Medulla oblongata (tissue), 1 donor: ENCODE results near the gene AJAP1.
A peak's percentile ranks its signal among the peaks of the same experiment; 100 is the strongest.

Experiments used
- DNase-seq: peaks from one replicate; pipeline ENCODE4 v3.0.0-alpha.2; 2015; ENCODE audit errors: extremely low spot score

Gene AJAP1

GRCh38 chr1:4771721-4772120 is 117.3 kb downstream of the AJAP1 start:
- DNase-seq = no peak

DNA sequence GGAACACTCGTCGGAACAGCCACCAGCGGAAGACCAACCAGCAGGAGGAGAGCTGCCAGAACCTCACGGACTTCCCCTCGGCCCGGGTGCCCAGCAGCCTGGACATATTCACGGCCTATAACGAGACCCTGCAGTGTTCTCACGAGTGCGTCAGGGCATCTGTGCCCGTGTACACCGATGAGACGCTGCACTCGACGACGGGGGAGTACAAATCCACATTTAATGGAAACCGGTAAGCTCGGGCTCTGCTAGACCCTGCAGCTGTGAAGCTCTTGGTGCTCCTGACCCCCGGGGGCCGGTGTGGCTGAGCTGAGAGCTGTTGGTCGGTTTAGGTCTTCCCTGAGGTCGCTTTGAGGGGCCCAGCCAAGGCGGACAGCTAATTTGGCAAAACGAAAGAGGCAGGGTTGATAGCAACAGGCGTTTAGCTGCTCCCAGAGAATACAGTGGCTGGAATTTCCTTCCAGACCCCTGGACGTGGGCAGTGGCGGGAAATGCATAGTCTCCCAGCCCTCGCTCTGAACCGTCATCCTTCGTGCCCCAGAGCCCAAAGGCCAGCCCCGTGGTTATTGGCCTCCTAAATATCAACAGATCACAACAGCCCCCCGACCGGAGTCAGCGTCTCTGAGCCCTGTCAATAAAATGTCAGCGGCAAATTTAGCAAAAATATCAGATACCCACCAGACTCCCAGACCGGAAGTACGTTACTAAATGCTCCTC is 118.0 kb downstream of the AJAP1 start:
- no peak for DNase-seq

- DNase-seq = no peak
Observed at GRCh38 chr1:4773226-4773625, 118.8 kb downstream of the AJAP1 start.

DNA sequence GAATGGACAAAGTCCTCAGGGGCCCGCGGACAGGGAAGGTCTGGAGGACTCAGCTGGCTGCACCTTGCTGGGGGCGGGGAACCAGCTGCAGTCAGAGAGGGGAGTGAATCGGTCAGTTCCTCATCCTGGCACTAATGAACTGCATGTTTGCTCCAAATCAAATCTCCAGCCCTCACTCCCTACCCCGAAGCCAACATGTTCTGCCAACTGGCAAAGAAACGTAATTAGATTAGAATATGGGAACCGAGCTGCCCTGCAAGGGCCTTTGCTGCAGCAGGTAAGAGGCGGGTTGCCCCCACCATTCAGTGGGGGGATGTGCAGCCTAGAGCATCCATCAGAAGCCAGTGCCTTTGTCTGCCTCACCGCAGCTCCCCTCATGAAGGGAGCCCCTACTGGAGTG is 121.1 kb downstream of the AJAP1 start:
- no peak for DNase-seq

DNA sequence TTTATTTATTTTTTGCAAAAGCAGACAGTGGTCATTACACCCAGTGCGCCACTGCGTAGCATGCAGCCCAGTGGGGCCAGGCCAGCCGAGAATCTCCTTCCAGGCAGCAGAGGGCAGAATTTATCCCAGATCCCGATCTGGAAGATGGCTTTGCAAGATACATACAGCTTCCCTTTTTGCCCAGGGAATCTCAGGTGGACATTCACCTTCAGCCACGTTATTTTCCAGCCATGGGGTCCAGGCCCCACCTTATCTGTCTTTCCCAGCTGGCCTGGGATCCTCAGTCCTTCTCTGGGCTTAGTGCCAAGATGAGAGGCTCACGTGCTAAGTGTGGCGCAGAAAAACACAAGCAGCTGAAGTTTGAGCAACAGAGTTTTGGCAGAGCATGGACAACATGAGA is 123.6 kb downstream of the AJAP1 start:
- DNase-seq = peak; percentile 57

DNA sequence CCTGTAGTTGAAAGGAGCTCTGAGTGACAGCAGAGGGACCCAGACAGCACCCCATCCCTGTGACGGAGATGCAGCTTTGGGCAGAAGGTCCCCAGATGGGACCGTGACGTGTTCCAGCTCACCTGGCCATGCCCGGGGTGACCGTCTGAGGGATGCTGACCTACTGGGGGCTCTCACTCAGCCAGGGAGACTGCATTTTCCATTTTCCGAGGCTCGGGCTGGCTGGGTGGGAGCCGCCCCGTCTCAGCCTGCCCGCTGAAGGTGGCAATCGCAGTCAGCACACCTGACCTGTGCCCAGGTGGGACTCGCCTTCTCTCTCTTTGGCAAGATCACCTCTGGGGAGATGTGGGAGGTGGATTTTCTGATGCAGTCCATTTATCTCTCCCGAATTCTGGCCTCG is 127.2 kb downstream of the AJAP1 start:
- DNase-seq = no peak

DNA sequence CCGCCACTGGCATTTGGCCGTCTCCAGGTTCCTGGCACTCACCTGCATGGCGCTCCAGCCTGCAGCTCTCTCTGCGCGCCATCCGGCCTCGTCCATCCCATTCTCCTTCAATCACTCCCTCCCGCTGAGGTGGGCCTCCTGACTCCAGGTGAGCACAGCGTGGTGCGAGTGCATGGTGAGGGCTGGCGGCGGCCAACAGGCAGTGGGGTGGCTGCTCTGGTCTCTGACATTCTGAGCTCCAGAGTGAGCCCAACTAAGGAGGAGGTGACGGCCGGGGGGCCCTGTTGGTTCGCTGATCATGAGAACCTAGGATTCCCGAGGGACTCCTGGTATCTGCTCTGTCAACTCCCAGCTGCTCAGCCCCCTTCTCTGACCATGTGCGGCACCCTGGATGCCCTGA is 130.4 kb downstream of the AJAP1 start:
- no peak for DNase-seq

DNA sequence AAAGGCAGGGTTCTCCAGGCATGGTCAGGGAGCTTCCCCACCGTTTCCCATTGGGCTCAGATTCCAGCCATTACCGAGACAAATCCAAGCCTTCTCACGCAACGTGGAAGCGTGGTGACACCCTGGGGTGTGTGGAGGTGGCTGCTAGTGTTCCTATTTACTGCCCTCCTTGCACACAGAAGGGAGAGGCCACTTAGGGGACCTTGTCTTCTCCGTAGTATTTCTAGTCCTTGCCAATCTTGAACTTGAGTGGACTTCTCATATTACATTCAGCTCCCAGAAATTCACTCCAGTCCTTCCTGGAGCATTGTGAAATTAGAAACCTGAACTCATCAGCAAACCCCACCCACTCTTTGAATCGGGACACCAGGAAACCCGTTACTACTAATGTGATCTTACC is 131.6 kb downstream of the AJAP1 start:
- DNase-seq = no peak

DNA sequence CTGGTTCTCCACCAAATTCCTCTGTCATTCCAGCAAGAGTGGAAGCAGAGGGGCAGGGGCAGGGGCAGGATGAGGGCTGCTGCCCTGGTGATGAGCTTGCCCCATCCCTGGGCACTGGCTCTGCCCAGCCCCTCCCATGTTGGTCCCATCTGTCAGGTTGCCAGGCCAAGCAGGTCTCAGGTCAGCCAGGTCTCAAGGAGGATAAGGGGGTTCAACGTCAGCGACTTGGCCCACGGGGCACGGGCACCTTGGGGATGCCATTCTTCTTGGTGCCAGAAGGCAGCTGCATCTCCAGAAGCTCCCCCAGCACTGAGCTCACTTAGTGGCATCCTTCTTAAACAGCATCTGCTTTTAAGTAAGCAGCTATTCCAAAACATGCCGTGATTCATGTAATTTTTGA is 133.1 kb downstream of the AJAP1 start:
- DNase-seq = no peak

GRCh38 chr1:4792565-4792964 is 138.2 kb downstream of the AJAP1 start:
- no peak for DNase-seq

DNA sequence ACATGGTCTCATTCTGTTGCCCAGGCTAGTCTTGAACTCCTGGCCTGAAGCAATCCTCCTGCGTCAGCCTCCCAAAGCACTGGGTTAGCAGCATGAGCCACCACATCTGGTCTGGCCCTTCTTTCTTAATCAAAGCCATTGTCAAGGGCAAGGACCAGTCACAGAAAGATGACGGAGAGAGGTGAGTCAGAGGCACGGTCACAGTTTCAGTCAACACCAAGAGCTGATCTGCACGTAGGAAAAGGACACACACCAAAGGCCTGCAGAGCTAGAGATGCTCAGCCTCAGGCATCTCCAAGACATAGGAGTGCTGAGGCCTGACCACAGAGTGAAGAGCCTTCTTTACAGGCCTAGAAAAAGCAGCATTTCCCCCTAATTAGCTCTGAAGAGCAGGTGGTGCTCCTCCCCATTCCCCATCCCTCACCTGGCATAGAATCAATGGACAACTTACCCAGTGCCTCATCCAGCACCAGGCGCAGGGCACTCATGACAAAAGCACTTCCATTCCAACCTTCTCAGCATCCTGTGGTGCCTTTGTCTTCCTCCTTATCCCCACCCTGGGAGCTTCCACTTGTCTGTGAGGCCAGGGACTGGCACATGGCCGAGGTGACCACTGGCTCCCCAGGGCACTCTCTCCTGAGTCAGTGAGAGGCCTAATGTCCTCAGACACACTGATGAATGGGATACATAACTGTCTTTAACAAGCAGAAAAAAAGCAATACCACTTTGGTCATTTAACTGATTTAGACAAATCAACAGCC is 139.8 kb downstream of the AJAP1 start:
- no peak for DNase-seq

GRCh38 chr1:4796161-4797015 is 142.0 kb downstream of the AJAP1 start:
- no peak for DNase-seq

DNA sequence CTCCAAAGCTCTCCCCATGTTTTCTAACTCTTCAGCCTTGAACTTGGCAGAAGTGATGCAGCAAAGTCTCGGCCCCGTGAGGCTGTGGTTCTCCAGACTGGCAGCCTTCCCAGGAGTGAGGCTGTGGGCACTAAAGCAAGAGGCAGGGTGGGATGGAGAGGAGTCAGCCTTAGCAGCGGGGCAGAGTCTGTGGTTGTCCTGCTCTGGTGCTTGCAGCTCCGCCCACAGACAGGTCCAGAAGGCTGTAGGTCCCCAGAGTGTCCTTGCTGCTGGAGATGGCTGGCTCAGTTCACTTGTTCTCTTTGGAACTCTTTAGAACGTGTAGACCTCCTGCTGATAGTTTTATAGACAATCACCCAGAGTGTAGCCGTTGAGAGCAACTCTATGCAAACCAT is 142.6 kb downstream of the AJAP1 start:
- DNase-seq = no peak

- no peak for DNase-seq
Observed at GRCh38 chr1:4797429-4797828, 143.0 kb downstream of the AJAP1 start.

DNA sequence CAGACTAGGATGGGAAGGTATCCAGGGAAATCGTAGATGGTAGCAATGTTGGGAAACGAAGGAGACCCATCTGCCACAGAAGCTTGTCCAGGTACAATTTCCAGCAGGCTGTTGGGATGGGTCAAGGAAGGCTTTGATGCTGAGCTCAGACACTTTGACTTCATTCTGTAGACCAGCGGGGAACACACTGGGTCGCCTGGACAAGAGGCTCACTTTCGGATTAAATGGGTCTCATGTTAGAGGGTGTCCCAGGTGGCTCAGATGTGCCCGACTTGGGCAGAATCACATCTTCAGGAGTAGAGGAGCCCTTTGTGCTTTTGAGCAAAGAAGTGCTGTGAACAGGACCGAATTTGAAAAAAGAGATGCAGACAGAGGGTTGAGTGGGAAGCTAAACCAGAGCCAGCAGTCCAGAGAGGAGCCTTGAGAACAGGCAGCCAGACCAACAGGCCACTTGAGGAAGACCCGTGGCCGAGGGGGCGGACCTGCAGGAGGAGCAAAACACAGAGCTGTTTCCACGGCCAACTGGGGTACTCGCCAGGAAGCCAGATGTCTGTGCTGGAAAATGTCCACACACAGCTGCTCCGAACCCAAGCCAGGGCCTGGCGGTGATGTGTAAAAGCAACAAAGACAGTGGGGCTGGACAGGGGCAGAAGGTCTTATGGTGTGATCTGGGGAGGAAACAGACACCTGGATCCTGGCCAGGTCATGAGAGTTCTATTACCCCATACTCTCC is 146.9 kb downstream of the AJAP1 start:
- DNase-seq = peak; percentile 76

- DNase-seq = no peak
Observed at GRCh38 chr1:4802024-4802423, 147.6 kb downstream of the AJAP1 start.

DNA sequence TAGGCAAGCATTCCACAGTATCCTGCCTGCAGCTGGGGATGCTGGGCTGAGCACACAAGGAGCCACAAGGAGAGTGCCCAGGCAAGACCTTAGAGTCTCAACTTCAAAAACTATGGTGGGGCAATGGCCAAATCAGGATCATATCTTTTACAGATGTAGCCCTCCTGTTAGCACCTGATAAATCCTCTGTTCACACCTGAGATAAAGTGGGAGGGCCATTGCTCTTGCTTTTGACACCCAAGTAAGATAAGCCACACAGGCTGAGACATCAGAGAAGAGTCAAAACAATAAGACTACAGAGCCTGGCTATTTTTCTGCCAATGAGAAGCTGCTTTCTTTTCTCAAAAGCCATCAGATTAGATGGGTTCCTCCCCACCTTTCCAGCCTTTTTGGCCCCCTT is 148.9 kb downstream of the AJAP1 start:
- DNase-seq = no peak

DNA sequence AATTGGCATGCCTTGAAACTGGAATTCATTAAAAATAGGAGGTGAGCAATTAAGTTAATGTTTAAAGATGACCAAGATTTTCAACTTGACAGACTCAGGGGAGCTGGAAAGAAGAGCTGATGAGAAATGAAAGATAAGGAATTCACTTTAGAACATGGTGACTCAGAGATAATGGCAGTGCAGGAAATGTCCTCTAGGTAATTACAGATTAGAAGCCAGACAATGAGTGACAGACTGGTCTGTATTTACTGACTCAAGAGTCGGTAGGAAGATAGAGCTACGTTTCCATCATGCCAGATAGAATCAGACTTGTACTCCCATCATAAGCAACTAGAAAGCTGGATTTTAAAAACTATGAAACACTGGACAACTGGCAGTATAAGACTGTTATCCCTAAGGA is 151.6 kb downstream of the AJAP1 start:
- DNase-seq = no peak

DNA sequence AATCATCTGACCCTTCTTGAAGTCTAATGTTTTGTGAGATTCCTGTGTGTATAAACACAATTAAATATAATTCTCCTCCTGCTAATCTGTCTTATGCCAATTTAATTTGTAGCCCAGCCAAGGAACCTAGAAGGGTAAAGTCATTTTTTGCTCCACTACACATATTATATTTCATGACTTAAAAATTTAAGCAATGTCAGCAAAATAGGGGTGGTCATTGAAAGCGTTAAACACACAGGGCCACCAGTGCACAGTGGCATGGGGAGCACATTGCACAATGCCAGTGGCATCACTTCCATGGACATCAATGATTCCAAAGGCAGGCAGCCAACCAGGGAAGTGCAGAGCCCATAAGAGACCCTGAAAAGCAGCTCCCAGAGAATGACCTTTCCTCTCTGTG is 166.1 kb downstream of the AJAP1 start:
- DNase-seq = no peak

DNA sequence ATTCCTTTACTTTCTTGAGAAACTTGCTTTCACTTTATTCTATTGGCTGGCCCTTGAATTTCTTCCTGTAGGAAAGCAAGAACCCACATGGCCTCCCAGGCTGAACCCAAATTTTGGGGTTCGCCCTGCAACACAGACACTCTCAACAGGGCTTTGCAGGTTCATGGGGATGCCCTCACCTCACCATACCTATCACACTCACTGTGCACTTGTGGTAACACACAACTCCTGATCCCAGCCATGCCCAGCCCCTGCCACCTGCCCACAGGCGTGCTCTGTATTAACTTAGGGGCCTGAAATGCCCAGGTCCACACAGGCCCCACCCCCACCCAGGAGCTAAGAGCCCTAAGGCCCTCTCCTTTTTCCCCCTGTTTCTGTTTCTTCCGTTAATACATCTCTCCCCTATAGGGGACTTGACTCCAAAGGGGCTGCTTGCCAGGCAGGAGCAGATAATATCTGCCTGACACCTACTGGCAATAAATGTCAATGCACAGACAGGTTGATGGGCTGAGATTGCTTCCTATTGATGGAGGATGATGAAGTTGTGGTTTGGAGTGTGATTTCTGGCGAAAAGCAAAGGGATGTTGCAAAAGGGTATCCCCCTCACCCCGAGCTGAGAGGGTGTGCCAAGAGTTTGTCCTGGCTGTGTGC is 171.5 kb downstream of the AJAP1 start:
- DNase-seq = peak; percentile 60

GRCh38 chr1:4830707-4831106 is 176.3 kb downstream of the AJAP1 start:
- DNase-seq = peak; percentile 4
